RWPE1 (cell line): ENCODE measurements around the gene CHKB.

Experiments used
- CTCF ChIA-PET: fragments of 350-600 bp; sonication (Branson Sonifier 250); formaldehyde crosslinking; extraction: SDS; loops from one replicate; lab custom pipeline; 2021; lab: Yijun Ruan, JAX
- POLR2A ChIA-PET: fragments of 400-600 bp; formaldehyde crosslinking; extraction: SDS; loops from one replicate; lab custom pipeline; 2020; ENCODE audit warnings: antibody characterized with exemption; ENCODE audit not compliant: low non-redundant PET; lab: Yijun Ruan, JAX
- DNase-seq: peaks from one replicate; pipeline ENCODE4 v3.0.0; 2012; ENCODE audit warnings: low spot score
- H3K27ac ChIP-seq: fragments of 450-650 bp; 2 replicates; pipeline ENCODE4 v1.5.1; 2017
- TF ChIP-seq, protein P1 (sequence below): fragments of 450-650 bp; conservative IDR thresholded peaks from 2 replicates; pipeline ENCODE4 v1.5.1; 2017; ENCODE audit warnings: low read depth, mild to moderate bottlenecking

The CHKB gene

DNA sequence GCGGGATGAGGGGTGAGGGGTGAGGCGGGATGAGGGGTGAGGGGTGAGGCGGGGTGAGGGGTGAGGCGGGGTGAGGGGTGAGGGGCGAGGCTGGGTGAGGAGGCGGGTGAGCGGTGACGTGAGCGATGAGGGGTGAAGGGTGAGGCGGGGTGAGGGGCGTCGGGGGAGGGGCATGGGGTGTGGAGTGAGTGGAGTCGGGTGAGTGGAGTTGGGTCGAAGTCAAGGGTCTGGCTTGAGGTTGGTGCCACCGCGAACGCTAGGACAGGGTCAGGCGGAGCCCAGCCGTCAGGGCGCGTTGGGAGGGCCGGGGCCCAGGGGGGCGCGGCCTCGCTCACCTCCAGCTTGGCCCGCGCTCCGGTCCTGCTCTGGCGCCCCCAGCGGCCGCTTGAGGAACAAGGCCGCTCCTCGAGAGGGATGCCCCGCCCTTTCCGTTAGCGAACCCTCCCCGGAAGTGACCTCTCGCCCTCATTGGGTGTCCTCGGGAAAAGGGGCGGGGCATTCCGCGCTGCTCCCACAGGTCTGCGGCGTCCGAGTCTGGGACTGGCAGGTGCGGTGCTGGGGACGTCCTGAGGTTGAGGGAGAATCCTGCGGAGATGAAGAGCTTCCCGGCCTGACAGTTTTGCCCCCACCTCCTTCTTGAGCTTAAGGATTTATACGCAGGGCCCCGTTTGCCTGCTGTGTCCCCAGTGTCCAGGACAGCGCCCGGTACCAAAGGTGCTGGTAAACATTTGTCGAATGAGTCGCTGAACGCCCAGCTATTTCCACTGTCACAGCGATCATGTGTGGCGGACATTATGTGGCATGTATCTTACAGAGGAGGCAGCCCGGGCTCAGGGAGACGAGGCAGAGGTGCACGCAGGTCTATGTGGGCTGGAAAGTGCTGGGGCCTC is 19.9 kb downstream of the CHKB start, which contains the start of gene SYCE3:
Gene SYCE3 (minus strand): TSS at position 397 of the 890 bp plus-strand sequence. CDS start 6,514 bp downstream, outside the sequence.
- peak within 1 kb of the TSS; percentile 59 for H3K27ac ChIP-seq

DNA sequence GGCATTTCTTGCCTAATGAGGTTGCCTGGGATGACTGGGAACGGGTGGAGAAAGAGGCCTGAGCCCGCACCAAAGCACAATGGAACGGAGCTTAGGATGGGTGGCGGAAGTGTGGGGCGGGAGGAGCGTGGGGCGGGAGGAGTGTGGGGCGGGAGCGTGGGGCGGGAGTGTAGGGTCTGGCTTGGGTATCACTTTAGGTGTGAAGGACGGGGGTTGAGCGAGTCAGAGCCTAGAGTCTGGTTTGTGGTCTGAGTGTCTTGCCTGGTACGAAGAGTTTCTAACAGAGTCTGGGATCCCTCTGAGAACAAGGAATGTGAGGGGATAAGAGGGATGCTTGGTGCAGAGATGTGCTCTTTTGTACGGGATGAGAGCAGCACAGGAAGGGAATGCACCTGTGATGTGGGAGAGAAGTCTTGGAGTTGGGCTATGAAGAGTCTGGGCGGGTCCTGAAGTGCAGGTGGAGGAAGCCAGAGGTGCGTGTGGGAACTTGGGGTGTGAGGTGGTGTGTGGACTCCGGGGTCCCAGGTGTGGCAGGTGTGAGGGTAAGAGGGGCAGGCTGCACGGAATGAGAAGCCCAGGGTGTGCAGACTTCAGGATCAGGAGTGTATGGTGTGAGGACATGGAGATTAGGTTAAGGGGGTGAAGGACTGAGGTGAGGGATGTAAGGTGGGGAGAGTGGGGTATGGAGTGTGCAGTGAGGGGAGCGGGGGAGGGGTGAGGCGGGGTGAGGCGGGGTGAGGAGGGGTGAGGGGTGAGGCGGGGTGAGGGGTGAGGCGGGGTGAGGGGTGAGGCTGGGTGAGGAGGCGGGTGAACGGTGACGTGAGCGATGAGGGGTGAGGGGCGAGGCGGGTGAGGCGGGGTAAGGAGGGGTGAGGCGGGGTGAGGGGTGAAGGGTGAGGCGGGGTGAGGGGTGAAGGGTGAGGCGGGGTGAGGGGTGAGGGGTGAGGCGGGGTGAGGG is 21.0 kb downstream of the CHKB start:
- DNase-seq: no peak
- CTCF ChIA-PET: no interaction called here
- H3K27ac ChIP-seq: peak overlapping the region; percentile 40
- POLR2A ChIA-PET: no interaction called here
- TF ChIP-seq, protein P1, sequence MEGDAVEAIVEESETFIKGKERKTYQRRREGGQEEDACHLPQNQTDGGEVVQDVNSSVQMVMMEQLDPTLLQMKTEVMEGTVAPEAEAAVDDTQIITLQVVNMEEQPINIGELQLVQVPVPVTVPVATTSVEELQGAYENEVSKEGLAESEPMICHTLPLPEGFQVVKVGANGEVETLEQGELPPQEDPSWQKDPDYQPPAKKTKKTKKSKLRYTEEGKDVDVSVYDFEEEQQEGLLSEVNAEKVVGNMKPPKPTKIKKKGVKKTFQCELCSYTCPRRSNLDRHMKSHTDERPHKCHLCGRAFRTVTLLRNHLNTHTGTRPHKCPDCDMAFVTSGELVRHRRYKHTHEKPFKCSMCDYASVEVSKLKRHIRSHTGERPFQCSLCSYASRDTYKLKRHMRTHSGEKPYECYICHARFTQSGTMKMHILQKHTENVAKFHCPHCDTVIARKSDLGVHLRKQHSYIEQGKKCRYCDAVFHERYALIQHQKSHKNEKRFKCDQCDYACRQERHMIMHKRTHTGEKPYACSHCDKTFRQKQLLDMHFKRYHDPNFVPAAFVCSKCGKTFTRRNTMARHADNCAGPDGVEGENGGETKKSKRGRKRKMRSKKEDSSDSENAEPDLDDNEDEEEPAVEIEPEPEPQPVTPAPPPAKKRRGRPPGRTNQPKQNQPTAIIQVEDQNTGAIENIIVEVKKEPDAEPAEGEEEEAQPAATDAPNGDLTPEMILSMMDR: no peak

More for the DNA sequence above, 19.9 kb downstream of the CHKB start, which contains the start of gene SYCE3:
- TF ChIP-seq, protein P1: peak; percentile 89
- DNase-seq: peak; percentile 85
- POLR2A ChIA-PET: interaction anchor here (0.5 to 1.6 kb wide), 8 partner anchors 23 to 55 kb away, joined by 3 to 12 read pairs (median 4); partner anchors contain the start of genes NCAPH2, SCO2 and TYMP
- CTCF ChIA-PET: interaction anchor here (0.6 to 1.7 kb wide), 12 partner anchors 8 to 43 kb away, joined by 3 to 10 read pairs (median 4); partner anchors contain the start of gene SCO2

DNA sequence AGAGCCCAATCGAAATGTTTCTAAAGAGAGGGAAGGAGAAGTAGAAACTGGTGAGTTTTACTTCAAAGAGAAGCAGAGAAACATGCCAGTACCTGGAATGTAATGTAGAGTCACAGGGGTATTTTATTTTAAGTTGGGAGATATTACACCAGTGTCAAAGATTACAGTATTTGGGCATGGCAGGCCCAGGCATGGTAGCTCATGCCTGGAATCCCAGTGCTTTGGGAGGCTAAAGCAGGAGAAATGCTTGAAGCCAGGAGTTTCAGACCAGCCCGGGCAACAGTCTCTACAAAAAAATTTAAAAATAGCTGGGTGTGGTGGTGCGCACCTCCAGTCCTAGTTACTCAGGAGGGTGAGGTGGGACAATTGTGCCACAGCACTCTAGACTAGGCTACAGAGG is 22.6 kb downstream of the CHKB start:
- no peak for DNase-seq
- H3K27ac ChIP-seq: peak overlapping the region; percentile 85
- ChIA-PET POLR2A (no interaction called here), CTCF (no interaction called here)
- TF ChIP-seq, protein P1: no peak

DNA sequence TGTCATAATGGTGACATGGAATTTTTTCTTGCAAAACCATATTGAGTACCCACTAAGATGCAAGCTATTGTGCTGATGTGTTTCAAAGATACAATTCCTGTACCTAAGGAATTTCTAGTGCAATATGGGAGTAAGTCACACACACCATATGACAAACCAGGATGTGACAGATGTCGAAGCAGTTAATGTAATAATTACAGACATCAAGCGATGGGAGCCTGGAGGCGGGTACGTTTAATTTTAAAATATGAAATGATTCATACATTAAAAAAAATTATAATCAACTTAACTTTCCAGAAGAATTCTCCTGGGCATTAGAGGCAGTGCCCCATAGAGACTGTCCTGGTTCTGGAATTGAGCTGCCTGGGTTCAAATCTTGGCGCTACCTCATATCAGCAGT is 25.9 kb downstream of the CHKB start:
- POLR2A ChIA-PET: no interaction called here
- H3K27ac ChIP-seq: no peak overlapping the region
- TF ChIP-seq, protein P1: no peak
- DNase-seq: no peak
- CTCF ChIA-PET: no interaction called here

DNA sequence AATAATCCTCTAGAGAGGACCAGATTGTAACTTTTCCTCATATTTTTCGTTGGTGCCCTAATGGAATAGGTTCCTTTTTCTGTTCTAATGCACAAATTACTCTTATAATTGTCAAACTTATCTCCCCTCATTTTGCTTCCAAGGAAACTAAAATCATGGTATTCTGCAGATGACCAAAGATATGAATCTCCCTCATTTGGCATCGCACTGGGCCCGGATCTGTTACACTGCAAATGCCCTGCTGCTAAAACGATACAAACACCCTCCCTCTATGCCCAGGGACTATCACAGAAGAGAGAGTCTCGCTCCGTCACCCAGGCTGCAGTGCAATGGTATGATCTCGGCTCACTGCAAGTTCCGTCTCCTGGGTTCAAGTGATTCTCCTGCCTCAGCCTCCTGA is 29.3 kb downstream of the CHKB start:
- POLR2A ChIA-PET: interaction anchor here (0.7 kb wide), 1 partner anchor 11 kb away, joined by 5 read pairs; no protein-coding TSS in a partner anchor
- TF ChIP-seq, protein P1: no peak
- no peak overlapping the region for H3K27ac ChIP-seq
- DNase-seq: no peak
- CTCF ChIA-PET: interaction anchor here (1.1 kb wide), 1 partner anchor 68 kb away, joined by 3 read pairs; no protein-coding TSS in a partner anchor
